Esophagus muscularis mucosa (tissue), 4 donors: Measurements from ENCODE around the gene CPNE6. TPM values are rescaled to one million over a fixed set of nuclear protein-coding genes. Genes with fewer than 3 reads are reported as not detected.

Source experiments
- DNase-seq: peaks from one replicate; pipeline ENCODE4 v3.0.0-alpha.2; 2017; ENCODE audit errors: extremely low spot score
- H3K27ac ChIP-seq, 4 donors: fragments of 200-600 bp; sonication (generic); replicated peaks in 1 of 4; 1 replicate in 3 of 4; 2 replicates in 1 of 4; pipeline ENCODE4 v1.5.1; 2016 to 2019; ENCODE audit warnings: mild to moderate bottlenecking in 1 of 4
- H3K27me3 ChIP-seq, 4 donors: fragments of 200-600 bp; sonication (generic); one replicate each; pipeline versions ENCODE4 v1.5.1 to v1.6.0; 2016 to 2019
- H3K36me3 ChIP-seq, 4 donors: fragments of 200-600 bp; sonication (generic); one replicate each; pipeline ENCODE4 v1.5.1; 2016 to 2019
- H3K4me1 ChIP-seq, 4 donors: fragments of 200-600 bp; sonication (generic); one replicate each; pipeline ENCODE4 v1.5.1; 2016 to 2019
- H3K4me3 ChIP-seq, 4 donors: fragments of 200-600 bp; sonication (generic); 1 replicate in 2 of 4; 2 replicates in 2 of 4; pipeline ENCODE4 v1.5.1; 2016 to 2019; ENCODE audit warnings: mild to moderate bottlenecking in 4 of 4, moderate library complexity in 1 of 4
- H3K9me3 ChIP-seq, 4 donors: fragments of 200-600 bp; sonication (generic); 1 replicate in 3 of 4; 2 replicates in 1 of 4; pipeline ENCODE4 v1.5.1; 2016 to 2019
- CTCF ChIP-seq, 3 experiments: fragments of 200-600 bp in 2 of 3; fragments of 450-650 bp in 1 of 3; sonication (generic) in 2 of 3; IDR thresholded peaks; one replicate each; pipeline ENCODE4 v1.5.1; 2017 to 2019; ENCODE audit warnings: antibody characterized with exemption in 3 of 3, mild to moderate bottlenecking in 2 of 3, moderate library complexity in 1 of 3
- EP300 ChIP-seq: sonication (generic); formaldehyde crosslinking; IDR thresholded peaks from one replicate; pipeline ENCODE4 v1.6.1; 2017; ENCODE audit warnings: antibody characterized with exemption
- POLR2A ChIP-seq: fragments of 450-650 bp; IDR thresholded peaks from one replicate; pipeline ENCODE4 v1.6.1; 2017; ENCODE audit warnings: antibody characterized with exemption, moderate library complexity, mild to moderate bottlenecking, low read depth
- POLR2AphosphoS5 ChIP-seq, 2 donors: sonication (generic); formaldehyde crosslinking; IDR thresholded peaks; one replicate each; pipeline ENCODE4 v1.6.1; 2017; ENCODE audit warnings: antibody characterized with exemption in 2 of 2
- WGBS: methylation state at CpG from one replicate; pipeline ENCODE4 v1.1.5; 2018; 5-methylcytosine and 5-hydroxymethylcytosine counted together
- intact Hi-C: fragments of 100-400 bp; cut with DNase I; formaldehyde crosslinking; loops from one replicate; pipeline ENCODE4 v1.15.1; 2023
- total RNA-seq, 4 donors: library from RNA; depleted of rRNA; stranded (reverse); fragments of >200 nt; gene quantifications; one replicate each; pipeline versions ENCODE4 v1.1.0 to v1.2.1, GENCODE V29; 2016

CPNE6 gene
- total RNA-seq, 4 donors from 2014 or later: 0.26 to 0.34 (median 0.33) TPM; not detected in 1

DNA sequence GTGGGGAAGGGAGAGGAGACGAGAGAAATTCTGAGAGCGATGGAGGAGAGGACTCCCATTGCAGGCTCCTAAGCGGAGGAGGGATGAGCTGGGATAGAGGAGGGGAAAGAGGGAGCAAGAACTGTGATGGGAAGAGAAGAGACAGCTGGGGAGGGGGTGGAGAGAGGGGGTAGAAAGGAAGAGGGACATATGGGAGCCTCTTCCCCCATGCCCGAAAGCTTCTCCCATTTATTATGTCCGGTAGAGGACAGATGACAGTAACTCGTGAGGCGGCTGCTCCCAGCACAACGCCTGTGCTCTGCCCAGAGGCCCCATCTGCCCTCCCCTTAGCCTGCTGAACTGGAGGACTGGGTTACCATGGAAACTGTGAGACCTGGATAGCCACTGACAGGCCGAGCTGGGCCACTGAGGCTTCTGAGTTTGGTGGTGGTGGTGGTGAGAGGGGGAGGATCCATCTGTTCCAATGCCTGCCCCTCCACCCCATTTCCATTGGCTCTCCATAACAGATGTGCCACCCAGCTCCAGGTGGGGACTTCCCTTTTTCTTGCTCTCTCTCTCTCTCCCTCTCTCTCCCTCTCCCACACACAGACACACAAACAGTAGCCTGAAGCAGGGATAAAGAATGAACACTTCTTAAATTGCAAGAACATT lies 8.3 kb downstream of the CPNE6 start:
- 88% methylated on average over 9 of the region's 9 CpGs for WGBS
- intact Hi-C loops: no loop called here

DNA sequence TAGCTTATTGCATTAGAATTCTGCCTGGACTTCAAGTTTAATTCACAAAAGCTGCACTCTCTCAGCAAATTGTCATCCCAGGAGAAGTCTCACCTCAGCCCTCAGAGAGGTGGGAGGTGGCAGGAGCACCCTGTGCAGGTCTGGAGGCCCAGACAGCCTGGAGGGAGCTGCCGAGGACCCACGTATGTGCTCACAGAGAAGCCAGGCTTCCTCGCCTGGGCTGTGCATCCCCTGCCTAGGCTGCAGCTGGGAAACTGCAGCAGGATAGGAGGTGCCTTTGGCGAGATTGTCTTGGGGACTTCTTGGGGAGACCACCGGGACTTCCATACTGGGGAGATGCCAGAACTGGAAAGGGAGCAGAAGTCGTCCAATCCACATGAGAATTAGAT lies 8.8 kb downstream of the CPNE6 start:
- Histone ChIP-seq H3K4me3 (no peak overlapping the region), H3K27ac (no peak overlapping the region), H3K9me3 (no peaks in the 10 kb centered on the region), H3K36me3 (no peaks in the 10 kb centered on the region), H3K27me3 (no peaks in the 10 kb centered on the region), H3K4me1 (peaks cover 9 to 15% (median 14%) of the 10 kb centered on the region in 4 donors)
- DNase-seq: no peak
- TF ChIP-seq POLR2A (no peak), CTCF (IDR thresholded peaks at IDR 0.05) (no peak), POLR2AphosphoS5 (IDR thresholded peaks at IDR 0.05) (no peak), EP300 (no peak)
- intact Hi-C loops: no loop called here
- 89% methylated on average over 3 of the region's 6 CpGs for WGBS

More for the DNA sequence above, 8.3 kb downstream of the CPNE6 start:
- H3K27me3 ChIP-seq: no peaks in the 10 kb centered on the region
- H3K9me3 ChIP-seq: no peaks in the 10 kb centered on the region
- no peak overlapping the region for H3K4me3 ChIP-seq
- H3K27ac ChIP-seq: no peak overlapping the region
- DNase-seq: no peak
- no peaks in the 10 kb centered on the region for H3K36me3 ChIP-seq
- TF ChIP-seq POLR2AphosphoS5 (IDR thresholded peaks at IDR 0.05): no peak
- peaks cover 9 to 15% (median 14%) of the 10 kb centered on the region in 4 donors for H3K4me1 ChIP-seq

DNA sequence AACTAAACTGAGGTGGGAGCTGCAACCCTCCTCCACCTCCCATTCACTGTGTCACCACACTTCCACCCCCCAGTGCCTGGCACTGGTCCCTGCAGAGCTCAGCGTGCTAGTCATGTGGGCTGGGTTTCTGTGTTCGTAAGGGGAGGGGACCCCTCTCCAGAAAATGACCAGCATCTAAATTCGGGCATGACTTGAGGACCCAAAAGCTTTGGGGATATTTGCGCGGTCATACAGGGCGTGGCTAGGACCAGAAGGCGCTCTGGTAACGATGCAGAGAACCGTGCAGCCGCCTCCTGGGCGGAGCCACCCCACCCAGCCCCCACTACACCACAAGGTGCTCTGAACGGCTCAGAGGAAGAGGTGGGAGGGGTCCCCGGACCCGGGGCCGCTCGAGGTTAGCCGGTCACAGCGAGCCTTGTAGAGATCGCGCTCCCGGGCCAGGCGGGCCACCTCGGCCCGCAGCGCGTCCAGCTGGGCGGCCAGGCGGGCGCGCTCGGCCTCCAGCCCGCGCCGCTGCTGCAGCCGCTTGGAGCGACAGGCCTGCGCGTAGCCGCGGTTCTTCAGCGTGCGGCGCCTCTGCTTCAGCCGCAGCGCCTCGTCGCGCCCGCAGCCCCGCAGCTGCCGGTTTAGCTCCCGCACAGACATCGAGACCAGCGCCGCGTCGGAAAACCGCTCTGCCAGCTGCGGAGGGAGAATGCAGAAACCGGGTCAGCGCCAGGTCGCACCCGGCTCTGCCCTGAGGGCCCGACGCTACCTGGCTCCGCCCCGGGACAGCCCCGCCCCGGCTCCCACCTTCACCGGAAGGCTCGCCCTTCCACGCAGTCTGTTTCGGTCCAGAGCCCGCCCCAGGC lies 9.8 kb downstream of the CPNE6 start:
- peak overlapping the region; percentile 49 to 71 (median 59) for H3K27ac ChIP-seq
- DNase-seq: no peak

DNA sequence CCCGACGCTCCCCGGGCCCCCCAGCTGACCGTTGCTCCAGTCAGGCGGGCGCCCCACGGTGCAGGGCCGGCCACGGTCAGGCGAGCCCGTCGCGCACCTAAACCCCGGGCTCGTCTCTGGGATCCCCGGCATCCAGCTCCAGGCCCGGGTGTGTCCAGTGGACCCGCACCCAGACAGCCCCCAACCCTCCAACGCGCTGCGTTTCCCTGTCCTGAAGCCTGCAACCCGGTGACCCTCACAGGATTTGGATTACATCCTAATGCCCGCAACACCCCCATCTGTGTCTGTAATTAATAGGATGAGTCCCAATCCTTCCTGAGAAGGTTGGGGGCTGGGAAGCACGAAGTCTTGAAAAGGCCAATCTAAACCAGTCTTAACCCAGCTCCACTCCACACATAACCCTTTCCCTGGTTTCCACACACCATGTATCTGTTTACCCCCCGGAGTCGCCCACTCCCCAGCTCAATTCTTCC lies 10.4 kb downstream of the CPNE6 start:
- TF ChIP-seq CTCF (IDR thresholded peaks at IDR 0.05) (no peak), EP300 (no peak), POLR2AphosphoS5 (IDR thresholded peaks at IDR 0.05) (no peak), POLR2A (no peak)
- Histone ChIP-seq H3K27ac (peak overlapping the region in 2 of 4 donors; percentile 49 to 60), H3K9me3 (no peaks in the 10 kb centered on the region), H3K4me3 (peak overlapping the region; percentile 61 to 70 (median 68)), H3K4me1 (peaks cover 9 to 15% (median 14%) of the 10 kb centered on the region in 4 donors), H3K36me3 (no peaks in the 10 kb centered on the region), H3K27me3 (no peaks in the 10 kb centered on the region)
- DNase-seq: no peak
- intact Hi-C loops: no loop called here
- WGBS: 68% methylated on average over 9 of the region's 26 CpGs

More for the DNA sequence above, 9.8 kb downstream of the CPNE6 start:
- TF ChIP-seq POLR2AphosphoS5 (IDR thresholded peaks at IDR 0.05) (no peak), CTCF (IDR thresholded peaks at IDR 0.05) (no peak), POLR2A (no peak), EP300 (no peak)
- 0% methylated on average over 10 of the region's 74 CpGs for WGBS
- H3K9me3 ChIP-seq: no peaks in the 10 kb centered on the region
- H3K27me3 ChIP-seq: no peaks in the 10 kb centered on the region
- peaks cover 9 to 15% (median 14%) of the 10 kb centered on the region in 4 donors for H3K4me1 ChIP-seq
- peak overlapping the region; percentile 61 to 70 (median 68) for H3K4me3 ChIP-seq
- intact Hi-C loops: no loop called here
- H3K36me3 ChIP-seq: no peaks in the 10 kb centered on the region

DNA sequence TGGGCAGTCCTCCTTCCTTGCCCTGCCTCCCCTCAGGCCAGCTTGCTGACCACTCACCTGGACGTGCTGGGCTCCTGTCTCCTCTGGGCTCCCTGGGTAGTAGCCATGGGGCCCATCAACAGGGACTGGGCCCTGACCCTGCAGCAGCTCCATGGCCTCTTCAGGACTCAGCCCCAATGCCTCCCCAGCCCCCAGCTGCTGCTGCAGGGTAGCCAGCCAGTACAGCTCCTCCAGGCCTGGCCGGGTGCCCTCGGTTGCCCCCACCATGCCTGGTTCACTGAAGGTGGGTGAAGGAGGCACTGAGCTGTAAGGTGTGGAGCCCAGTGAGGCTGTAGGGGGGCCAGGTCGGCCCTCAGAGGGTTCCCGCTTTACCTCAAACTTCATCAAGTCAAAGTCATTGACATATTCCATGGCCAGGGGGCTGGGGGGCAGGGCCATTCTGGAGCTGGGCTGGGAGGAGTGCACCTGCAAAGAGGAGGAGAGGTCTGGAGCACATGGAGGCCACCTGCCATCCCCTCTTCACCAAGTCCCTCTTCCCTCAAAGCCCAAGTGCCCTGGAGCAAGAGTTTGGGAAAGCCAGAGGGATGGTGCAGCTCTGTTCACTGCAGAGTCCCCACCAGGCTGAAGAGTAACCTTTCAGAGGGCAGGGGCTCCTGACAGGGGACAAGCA lies 11.2 kb downstream of the CPNE6 start:
- Histone ChIP-seq H3K27me3 (no peaks in the 10 kb centered on the region), H3K4me1 (peaks cover 9 to 15% (median 14%) of the 10 kb centered on the region in 4 donors), H3K27ac (no peak overlapping the region), H3K4me3 (no peak overlapping the region), H3K9me3 (no peaks in the 10 kb centered on the region), H3K36me3 (no peaks in the 10 kb centered on the region)
- DNase-seq: no peak
- WGBS: 82% methylated on average over 1 of the region's 5 CpGs
- TF ChIP-seq POLR2A (no peak), POLR2AphosphoS5 (IDR thresholded peaks at IDR 0.05) (no peak), EP300 (no peak), CTCF (IDR thresholded peaks at IDR 0.05) (no peak)
- intact Hi-C loops: no loop called here
